Duodenal mucosa (tissue), 2 donors: Measurements from ENCODE around the gene KRT38.
"Not testable (repeated sequence)": the region's sequence is repeated elsewhere in the genome, so short reads cannot be mapped to it uniquely, and the experiment has no call there.

Source experiments
- H3K27ac ChIP-seq: one replicate; pipeline ENCODE4 v1.7.0; 2013; ENCODE audit warnings: low read depth, low read length
- H3K27me3 ChIP-seq, 2 donors: one replicate each; pipeline ENCODE4 v1.7.0; 2013; ENCODE audit warnings: low read length in 2 of 2, control low read depth in 1 of 2; ENCODE audit not compliant: insufficient read depth in 2 of 2, control insufficient read depth in 1 of 2
- H3K36me3 ChIP-seq, 2 donors: one replicate each; pipeline ENCODE4 v1.7.0; 2013; ENCODE audit warnings: low read length in 2 of 2, control low read depth in 1 of 2; ENCODE audit not compliant: insufficient read depth in 2 of 2, control insufficient read depth in 1 of 2
- H3K4me1 ChIP-seq, 2 donors: one replicate each; pipeline ENCODE4 v1.7.0; 2013; ENCODE audit warnings: low read length in 2 of 2, control low read depth in 1 of 2; ENCODE audit not compliant: insufficient read depth in 2 of 2, control insufficient read depth in 1 of 2
- H3K4me3 ChIP-seq, 2 donors: one replicate each; pipeline ENCODE4 v1.7.0; 2013; ENCODE audit warnings: low read length in 2 of 2, low read depth in 1 of 2
- H3K9ac ChIP-seq, 2 donors: one replicate each; pipeline ENCODE4 v1.7.0; 2013; ENCODE audit warnings: low read length in 2 of 2, low read depth in 1 of 2
- H3K9me3 ChIP-seq, 2 donors: one replicate each; pipeline ENCODE4 v1.7.0; 2013; ENCODE audit warnings: low read length in 2 of 2, control low read depth in 1 of 2; ENCODE audit not compliant: control insufficient read depth in 1 of 2

The KRT38 gene

GRCh38 chr17:41402161-41402560 is 38.6 kb downstream of the KRT38 start:
- Histone ChIP-seq H3K4me1 (no peaks in the 10 kb centered on the region), H3K9ac (no peak overlapping the region), H3K36me3 (no peaks in the 10 kb centered on the region), H3K27ac (no peak overlapping the region), H3K4me3 (no peak overlapping the region), H3K9me3 (no peaks in the 10 kb centered on the region), H3K27me3 (peaks cover 0 to 2% of the 10 kb centered on the region in 2 donors)

- Histone ChIP-seq H3K36me3 (no peaks in the 10 kb centered on the region), H3K9me3 (no peaks in the 10 kb centered on the region), H3K4me3 (no peak within 1 kb of the TSS), H3K27me3 (peaks cover 0 to 2% of the 10 kb centered on the region in 2 donors), H3K4me1 (no peaks in the 10 kb centered on the region), H3K9ac (no peak within 1 kb of the TSS), H3K27ac (no peak within 1 kb of the TSS)
These were observed 43.7 kb downstream of the KRT38 start, which contains the start of gene KRT31 for GRCh38 chr17:41396996-41397660. TSS of gene KRT31 (minus strand) at chr17:41397608. CDS start at chr17:41397539, 69 bp downstream.

DNA sequence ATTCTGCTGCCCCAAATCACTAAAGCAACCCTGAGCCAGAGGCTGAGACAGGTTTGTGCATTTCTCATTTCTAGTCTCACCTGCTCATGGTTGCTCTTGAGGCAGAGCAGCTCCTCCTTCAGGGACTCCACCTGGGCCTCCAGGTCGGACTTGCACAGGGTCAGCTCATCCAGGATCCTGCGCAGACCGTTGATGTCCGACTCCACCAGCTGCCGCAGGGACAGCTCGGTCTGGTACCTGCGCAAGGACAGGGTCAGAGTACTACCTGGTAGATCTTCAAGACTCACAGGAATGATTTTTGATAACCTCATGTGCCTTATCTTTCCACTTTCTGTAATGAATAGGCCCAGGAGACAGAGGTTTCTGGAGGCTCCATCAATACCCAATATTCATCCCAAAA is 44.4 kb downstream of the KRT38 start:
- Histone ChIP-seq H3K27ac (no peak overlapping the region), H3K4me1 (no peaks in the 10 kb centered on the region), H3K4me3 (no peak overlapping the region)

GRCh38 chr17:41395611-41396010 is 45.2 kb downstream of the KRT38 start:
- Histone ChIP-seq H3K9me3 (no peaks in the 10 kb centered on the region), H3K27me3 (no peaks in the 10 kb centered on the region), H3K27ac (no peak overlapping the region), H3K4me1 (no peaks in the 10 kb centered on the region), H3K9ac (no peak overlapping the region), H3K36me3 (no peaks in the 10 kb centered on the region), H3K4me3 (no peak overlapping the region)

More for the DNA sequence above, 44.4 kb downstream of the KRT38 start:
- H3K27me3 ChIP-seq = no peaks in the 10 kb centered on the region
- H3K36me3 ChIP-seq = no peaks in the 10 kb centered on the region
- no peaks in the 10 kb centered on the region for H3K9me3 ChIP-seq
- no peak overlapping the region for H3K9ac ChIP-seq

DNA sequence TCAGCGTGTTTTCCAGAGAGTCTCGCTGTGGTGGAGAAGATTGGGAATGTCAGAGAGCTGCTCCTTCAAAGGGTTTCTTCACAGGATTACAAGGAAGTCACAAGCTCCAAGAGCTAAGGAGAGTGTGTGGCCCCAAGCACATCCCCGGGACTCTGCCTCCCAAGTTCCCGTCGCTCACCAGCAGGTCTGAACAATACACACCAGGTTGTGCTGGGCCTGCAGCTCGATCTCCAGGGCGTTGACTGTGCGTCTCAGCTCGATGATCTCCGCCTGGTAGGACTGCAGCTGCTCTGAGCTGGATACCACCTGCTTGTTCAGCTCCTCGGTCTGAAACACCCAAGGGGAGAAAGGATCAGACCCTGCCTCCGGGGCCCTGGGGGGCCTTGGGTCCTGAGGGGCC is 45.7 kb downstream of the KRT38 start:
- not testable (repeated sequence) for H3K27ac ChIP-seq, H3K4me3 ChIP-seq, H3K9me3 ChIP-seq

GRCh38 chr17:41394254-41394996 is 46.4 kb downstream of the KRT38 start:
- no peaks in the 10 kb centered on the region for H3K4me1 ChIP-seq
- no peak overlapping the region for H3K27ac ChIP-seq
- H3K9ac ChIP-seq = no peak overlapping the region
- no peak overlapping the region for H3K4me3 ChIP-seq
- H3K36me3 ChIP-seq = no peaks in the 10 kb centered on the region
- H3K9me3 ChIP-seq = no peaks in the 10 kb centered on the region
- H3K27me3 ChIP-seq = no peaks in the 10 kb centered on the region

More for the DNA sequence above, 45.7 kb downstream of the KRT38 start:
- not testable (repeated sequence) for H3K4me1 ChIP-seq, H3K27me3 ChIP-seq, H3K36me3 ChIP-seq, H3K9ac ChIP-seq

DNA sequence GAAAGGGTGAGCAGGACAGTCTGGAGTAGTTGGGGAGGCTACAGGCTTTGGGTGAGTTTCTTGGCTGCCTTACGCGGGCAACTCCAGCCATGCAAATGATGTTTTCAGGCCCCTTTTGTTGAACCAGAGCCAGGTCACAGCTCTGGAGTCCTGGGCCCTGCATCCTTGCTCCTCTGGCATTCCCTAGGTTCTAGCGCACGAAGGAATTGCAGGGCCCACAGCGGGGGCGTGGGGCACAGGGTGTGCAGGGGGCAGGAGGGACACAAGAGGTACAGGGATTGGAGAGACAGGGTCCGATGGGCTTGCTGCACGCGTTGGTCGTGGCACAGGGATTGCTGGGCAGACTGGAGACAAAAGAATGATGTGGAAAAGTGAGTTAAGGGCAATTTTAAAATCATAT is 47.0 kb downstream of the KRT38 start:
- Histone ChIP-seq H3K27ac (no peak overlapping the region), H3K9ac (no peak overlapping the region), H3K4me1 (no peaks in the 10 kb centered on the region), H3K4me3 (no peak overlapping the region), H3K36me3 (no peaks in the 10 kb centered on the region), H3K9me3 (no peaks in the 10 kb centered on the region), H3K27me3 (no peaks in the 10 kb centered on the region)

DNA sequence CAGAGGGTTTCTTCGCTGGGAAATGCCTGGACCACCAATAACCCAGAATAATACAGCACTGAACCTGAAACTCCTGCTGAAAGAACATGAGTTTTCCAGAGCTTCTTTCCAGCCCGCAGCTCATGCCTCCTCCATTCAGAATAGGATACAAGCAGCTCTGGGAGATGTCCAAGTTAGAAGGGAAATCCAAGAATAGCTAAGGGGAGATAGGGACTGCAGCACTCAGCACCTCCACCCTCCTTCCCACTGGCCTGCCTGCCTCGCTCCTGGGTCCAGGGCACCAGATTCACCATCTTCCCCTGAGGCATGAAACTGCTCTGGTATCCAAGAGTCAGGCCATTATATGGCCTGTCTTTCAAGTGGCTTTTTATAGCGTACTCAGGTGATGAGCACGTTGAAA is 47.5 kb downstream of the KRT38 start:
- H3K27ac ChIP-seq = no peak overlapping the region
- no peaks in the 10 kb centered on the region for H3K4me1 ChIP-seq
- no peak overlapping the region for H3K4me3 ChIP-seq
- H3K9me3 ChIP-seq = no peaks in the 10 kb centered on the region
- H3K36me3 ChIP-seq = no peaks in the 10 kb centered on the region
- no peaks in the 10 kb centered on the region for H3K27me3 ChIP-seq
- H3K9ac ChIP-seq = no peak overlapping the region

DNA sequence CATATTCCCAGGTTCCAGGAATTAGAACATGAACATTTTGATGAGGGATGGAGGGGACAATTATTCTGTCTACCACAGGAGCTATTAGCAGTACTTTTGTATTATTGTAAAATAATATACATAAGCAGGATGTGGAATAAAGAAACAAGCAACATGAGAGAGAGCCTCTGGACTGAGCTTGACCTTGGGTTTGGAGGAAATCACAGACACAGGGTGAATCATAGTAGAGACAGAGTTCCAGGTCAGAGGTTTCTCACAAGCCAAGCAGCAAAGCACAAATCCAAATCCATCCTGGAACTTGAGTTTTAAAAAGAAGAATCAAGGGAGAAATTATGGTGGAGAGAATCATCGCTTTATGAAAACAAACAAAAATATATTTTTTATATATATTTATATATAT is 48.5 kb downstream of the KRT38 start:
- no peaks in the 10 kb centered on the region for H3K36me3 ChIP-seq
- H3K4me1 ChIP-seq = no peaks in the 10 kb centered on the region
- no peaks in the 10 kb centered on the region for H3K27me3 ChIP-seq
- H3K9me3 ChIP-seq = no peaks in the 10 kb centered on the region
- no peak overlapping the region for H3K27ac ChIP-seq
- H3K4me3 ChIP-seq = no peak overlapping the region
- H3K9ac ChIP-seq = no peak overlapping the region

- H3K9ac ChIP-seq = no peak overlapping the region
- no peak overlapping the region for H3K4me3 ChIP-seq
- no peaks in the 10 kb centered on the region for H3K9me3 ChIP-seq
- no peak overlapping the region for H3K27ac ChIP-seq
- no peaks in the 10 kb centered on the region for H3K27me3 ChIP-seq
- no peaks in the 10 kb centered on the region for H3K4me1 ChIP-seq
- H3K36me3 ChIP-seq = no peaks in the 10 kb centered on the region
These were observed 49.2 kb downstream of the KRT38 start for GRCh38 chr17:41391535-41391934.
